Amniotic epithelial cell (primary cell): ENCODE measurements around the gene SFXN5.

Experiments
- DNase-seq: peaks from one replicate; pipeline ENCODE4 v3.0.0-alpha.2; 2010; ENCODE audit warnings: low read depth

The SFXN5 gene

DNA sequence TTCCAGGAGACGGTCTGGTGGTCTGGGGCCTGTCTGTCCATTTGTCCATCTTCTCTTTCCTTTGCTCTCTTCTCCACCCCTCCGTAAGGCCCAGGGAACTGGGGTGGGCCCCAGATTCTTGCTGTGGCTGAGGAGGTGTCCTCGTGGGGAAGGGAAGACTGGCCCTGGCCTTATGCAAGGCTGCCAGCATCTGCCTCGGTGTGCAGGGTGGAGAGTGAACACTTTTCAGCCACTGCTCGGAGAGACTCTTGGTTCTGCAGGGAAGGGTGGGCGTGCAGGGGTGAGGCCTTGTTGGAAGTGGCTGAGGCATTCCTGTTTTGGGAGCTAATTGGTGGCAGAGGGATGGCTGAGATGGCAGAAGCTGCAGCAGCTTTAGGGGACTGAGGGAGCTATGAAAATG, 131.2 kb downstream of the SFXN5 start:
- DNase-seq, result no peak

DNA sequence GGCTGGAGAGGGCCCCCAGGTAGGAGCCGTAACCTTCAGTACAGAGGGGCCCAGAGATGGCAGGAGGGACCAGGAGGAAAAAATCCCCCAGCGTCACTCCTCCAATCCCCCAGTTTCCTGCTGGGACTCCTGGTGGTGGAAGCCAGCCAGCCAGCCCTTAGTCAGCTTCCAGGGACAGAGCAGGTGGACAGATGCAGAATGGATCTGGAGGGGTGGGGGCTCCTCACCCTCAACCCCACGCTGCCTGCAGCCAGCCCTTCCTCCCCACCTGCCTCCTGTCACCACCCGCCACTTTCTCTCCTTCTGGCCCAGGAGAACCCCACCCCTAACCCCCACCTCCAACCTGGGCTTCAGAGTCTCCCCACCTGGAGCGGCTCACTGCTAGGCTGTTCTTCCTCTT, 133.1 kb downstream of the SFXN5 start:
- no peak for DNase-seq

- no peak for DNase-seq
These were observed 134.2 kb downstream of the SFXN5 start for GRCh38 chr2:72937356-72937669.

DNA sequence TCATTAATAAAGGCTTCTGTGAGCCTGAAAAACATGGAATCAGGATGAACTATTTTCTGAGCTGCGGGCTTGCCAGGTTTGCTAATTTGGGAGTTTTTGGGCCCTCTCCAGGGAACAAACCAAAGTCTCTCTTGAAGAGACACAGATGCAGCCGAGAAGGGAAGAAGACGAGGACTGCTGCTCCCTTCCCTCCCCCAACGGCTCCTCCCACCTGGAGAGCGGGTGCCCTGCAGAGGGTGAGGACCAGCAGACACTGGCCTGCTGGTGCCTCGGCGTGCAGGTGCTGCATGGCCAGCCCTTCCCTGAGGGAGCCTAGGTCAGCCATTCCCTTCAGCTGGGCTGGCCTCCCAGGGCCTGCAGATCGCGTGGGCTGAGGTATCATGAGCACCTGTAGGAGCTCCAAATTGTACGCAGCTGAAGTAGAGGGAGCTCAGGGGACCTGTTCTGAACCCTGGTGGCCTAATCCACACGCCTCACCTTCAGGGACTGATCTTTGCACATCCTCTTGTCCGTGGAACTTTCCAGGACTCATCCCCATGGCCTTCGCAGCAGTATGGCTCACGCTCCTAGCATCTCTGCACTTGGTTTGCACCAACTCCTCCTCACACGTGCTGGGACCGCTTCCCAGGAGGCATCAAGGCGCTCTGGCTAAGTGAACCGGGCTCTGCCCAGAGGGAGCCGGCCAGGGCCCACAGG, 134.7 kb downstream of the SFXN5 start:
- DNase-seq, result no peak

DNA sequence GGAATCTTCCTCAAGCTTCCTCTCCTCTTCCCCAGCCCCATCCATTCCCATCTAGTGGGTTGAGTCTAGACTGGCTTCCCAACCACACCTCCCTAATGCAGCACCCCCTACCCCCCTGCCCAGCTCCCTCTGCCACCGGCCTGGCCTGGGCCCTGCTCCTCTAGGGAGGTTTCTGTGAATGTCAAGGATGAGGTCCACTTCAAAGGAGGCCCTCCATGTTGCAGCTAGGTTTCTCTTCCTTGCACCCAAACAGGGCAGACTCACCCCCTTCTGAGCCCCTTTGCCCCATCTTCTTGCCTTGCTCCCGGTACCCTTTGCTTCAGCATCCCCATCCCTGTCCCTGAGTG, 135.9 kb downstream of the SFXN5 start:
- DNase-seq, result no peak

- DNase-seq, result no peak
These were observed 136.6 kb downstream of the SFXN5 start for GRCh38 chr2:72934683-72935610.

- DNase-seq, result no peak
These were observed 137.8 kb downstream of the SFXN5 start for GRCh38 chr2:72933646-72934151.

DNA sequence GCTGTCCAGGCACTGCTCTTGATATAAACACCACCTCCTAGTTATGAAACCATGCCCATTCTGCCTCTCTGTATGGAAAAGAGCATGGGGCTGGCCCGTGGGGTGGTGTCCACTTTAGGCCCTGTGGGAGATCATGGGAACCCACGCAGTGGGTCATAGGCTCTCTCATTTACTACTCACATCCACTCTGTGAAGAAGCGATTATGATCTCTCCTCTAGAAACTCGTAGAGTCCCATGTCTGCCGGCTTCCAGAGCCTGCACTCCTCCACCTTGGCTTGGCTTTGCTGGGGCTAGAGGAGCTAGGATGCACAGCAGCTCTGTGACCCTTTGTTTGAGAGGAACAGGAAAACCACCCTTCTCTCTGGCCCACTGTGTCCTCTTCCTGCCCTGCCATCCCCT, 138.3 kb downstream of the SFXN5 start:
- DNase-seq, result no peak

GRCh38 chr2:72932805-72933204, 138.7 kb downstream of the SFXN5 start:
- DNase-seq, result no peak

DNA sequence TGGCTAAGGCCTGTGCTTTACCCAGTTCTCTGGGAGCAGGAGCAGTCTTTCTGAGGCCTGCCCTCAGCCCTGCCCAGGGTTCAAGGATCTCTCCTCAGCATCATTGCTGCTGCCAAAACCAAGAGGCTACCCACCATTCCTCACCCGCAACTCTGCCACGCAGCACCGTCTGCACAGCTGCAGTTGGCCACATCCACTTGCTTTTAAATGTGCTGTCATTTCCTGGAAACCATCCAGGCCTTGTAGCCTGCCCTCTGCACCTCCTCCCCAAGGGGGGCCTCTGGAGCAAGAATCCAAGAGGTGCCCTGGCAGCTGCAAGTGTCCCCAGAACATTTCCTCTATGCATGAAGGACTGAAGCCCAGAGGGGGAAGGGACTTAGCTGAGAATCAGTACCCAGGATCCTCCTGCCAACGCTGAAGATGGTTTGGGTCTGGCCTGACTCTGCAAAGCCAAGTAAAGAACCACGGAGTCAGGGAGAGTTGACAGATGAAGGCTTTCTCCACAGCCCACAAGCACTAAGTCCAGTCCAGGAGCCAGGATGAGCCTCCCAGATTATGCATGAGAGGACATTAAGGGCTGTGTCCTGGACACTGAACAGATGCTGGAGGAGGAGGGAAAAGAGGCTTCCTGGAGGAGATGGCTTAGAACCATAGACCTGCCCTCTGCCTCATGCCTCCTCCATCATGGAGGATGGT, 139.3 kb downstream of the SFXN5 start:
- no peak for DNase-seq

DNA sequence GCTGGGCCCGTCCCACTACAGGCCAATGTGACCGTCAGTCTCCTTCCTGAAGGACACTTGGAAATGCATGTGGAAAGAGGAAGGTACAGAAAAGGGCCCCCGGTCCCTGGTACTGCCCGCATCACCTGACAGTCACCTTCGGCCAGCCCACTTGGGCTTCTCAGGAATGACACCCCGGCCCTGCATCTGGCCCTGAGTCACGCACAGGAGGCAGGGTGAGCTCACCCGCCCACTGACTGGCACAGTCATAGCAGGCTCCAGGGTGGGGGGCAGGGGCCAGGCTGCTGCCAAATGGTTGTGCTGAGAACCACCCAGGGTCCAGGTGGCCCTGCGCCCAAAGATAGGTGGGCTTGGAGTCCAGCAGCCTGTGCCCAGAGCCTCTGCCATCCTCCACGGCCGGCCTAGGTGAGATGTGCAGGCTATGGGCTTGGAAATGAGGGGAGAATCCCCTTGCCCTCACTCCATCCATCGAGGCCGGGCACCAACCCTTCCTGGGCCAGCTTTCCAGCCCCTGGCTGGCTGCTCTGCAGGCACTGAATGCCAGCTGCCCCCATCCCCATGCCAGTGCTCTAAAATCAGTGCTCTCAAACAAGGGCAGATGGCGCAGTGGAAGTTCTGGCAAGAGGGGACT, 140.1 kb downstream of the SFXN5 start:
- peak; percentile 34 for DNase-seq

- DNase-seq, result no peak
These were observed 142.5 kb downstream of the SFXN5 start for GRCh38 chr2:72929010-72929409.

DNA sequence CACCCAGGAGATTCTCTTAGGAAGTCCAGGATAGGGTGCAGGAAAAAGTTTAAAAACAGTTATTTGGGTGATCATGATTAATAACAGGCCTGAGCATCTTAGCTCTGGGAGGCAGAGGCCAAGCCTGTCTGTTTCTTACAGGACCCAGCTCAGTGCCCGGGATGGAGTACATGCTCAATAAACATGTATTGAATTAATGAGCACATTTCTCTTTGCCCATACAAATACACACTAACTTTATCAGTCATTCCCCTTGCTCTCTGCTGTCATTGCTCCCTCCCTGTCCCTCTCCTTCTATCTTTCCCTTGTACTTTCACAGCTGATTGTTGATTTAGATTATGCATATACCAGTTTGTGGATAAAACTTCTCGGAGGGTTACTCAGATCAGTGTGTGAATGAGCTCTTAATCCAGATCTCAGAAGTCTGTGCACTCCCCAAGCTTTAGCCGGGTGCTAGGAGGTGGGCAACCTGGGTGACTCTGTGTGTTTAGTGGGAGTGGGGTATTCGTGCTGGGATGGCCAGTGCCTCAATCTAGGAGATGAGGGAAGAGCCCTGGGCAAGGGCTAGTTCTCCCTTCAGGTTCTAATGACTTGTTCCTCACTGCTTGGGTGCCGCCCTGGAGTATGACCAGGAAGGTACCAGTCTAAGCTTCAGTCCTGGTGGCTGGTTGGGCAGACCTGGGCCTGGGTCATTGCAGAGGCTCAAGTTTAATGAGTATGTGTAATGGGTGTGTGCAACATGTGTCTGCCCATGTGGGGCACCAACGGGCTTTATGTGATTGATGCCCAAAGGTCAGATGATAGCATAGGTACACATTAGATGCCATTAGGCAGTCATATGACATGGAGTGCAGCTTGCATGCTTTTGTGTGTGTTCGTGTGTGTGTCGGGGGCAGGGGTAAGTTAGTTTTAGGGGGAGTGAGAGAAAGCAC, 143.6 kb downstream of the SFXN5 start:
- DNase-seq, result no peak

DNA sequence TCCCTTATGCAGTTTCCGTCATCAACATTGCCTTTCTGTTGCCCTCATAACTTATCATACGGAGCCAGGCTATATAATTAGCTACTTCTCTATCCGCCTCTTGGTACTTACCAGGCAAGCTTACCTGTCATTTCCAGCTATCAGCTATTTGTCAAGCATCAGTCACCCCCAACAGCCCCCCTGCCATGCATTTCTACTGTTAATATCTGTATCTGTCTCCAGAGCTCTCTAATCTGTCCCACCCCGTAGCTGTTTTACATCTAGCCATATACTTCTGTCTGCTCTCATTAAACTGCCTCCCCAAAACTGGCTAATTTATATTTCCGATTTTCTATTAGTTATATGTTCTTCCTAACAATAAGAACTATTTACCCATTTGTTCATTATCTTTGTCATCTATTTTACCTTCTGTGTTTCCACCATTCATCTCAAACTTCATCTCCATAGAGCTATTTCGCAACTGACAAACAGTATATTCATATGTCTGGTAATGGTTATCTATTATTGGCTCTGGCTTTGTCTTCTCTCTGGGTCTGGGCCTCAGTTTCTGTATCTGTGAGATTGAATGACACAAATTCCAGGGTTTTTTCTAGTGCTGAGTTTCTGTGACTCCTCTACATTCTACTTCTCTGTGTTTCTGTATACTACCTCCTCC, 144.6 kb downstream of the SFXN5 start:
- no peak for DNase-seq

DNA sequence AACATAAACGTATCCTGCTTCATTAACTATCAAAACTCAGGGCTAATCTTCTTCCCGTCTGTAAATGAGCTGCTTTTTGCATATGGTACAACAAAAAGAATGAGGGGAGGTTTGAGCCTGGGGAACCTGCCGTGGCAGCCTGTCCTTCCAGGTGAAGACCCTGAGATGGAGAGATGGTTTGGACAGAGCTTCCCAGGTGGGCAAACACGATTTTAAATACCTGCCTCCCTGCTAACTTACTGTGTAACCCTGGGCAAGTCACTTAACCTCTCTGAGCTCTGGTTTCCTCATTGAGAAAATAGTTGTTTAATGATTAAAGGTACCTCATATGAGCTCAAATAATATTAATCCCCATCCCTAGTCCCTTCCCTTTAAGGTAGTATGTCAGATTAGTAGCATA, 145.1 kb downstream of the SFXN5 start:
- no peak for DNase-seq

GRCh38 chr2:72925328-72925943, 146.1 kb downstream of the SFXN5 start:
- no peak for DNase-seq

DNA sequence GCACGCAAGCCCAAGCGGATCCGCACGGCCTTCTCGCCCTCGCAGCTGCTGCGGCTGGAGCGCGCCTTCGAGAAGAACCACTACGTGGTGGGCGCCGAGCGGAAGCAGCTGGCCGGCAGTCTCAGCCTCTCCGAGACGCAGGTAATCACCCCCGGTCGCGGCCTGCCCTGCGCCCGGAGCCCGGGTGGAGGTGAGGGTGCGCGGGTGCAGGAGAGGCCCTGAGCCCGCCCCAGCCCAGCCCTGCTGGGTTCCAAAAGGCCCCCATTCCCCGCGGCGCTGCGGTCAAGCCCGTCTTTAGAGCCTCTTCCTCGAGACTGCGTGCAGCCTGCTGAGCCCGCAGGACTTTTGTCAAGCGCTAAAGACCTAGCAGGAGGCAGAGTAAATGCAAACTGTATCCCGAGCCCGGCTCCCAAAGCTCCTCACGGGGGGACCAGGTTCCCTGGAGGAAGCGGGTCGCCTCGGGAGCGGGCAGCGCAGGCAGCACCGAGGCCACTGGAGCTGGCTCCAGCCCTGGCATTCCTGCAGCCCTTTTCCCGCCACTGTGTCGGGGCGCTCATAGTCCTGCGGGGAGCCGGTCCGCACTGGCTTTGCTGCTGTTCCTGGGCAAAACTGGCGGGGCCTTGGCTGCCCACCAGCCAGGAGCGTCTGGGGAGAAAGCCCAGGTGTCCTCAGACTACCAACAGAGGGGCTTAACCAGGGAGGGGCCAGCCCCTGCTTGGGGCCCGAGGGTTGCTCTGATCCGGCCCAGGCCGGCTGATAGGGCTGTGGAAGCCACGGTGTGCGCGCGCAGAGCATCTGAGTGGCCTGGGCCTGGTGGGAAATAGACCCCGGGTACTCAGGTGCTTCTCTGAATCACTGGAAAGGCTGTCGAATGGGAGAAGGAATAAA, 146.9 kb downstream of the SFXN5 start:
- DNase-seq, result no peak

- no peak for DNase-seq
These were observed 147.6 kb downstream of the SFXN5 start for GRCh38 chr2:72923833-72924352.

DNA sequence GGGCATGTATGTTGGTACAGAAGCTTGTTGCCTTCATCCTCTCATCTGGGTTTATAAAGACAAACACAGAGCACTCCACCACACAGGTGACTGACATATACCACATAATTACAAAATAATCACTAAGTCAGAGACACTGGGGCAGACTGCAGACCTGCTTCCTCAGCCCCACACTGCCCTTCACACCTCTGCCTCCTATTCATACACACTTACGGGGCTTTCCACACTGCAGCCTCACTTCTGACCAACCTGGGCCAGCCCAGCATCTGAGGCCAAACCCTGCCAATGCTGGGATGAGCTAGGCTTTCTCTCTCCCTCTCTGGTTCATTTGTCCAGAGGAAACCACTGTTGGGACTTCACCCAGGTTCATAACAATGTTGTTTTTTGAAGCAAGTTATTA, 149.7 kb downstream of the SFXN5 start:
- DNase-seq, result no peak
